Activated CD4-positive, alpha-beta T cell treated with anti-CD3 and anti-CD28 coated beads, Interleukin-2, amount 50 U/mL, for 48 hours (primary cell): ENCODE results near the gene PLB1.

Source experiments
- DNase-seq, 2 experiments: peaks; one replicate each; pipeline ENCODE4 v3.0.0-alpha.2; 2020

The PLB1 gene

GRCh38 chr2:28507796-28508764, 12.2 kb downstream of the PLB1 start:
- peak; percentile 23 to 26 for DNase-seq

- DNase-seq = no peak
Observed at GRCh38 chr2:28509361-28509760, 13.5 kb downstream of the PLB1 start.

DNA sequence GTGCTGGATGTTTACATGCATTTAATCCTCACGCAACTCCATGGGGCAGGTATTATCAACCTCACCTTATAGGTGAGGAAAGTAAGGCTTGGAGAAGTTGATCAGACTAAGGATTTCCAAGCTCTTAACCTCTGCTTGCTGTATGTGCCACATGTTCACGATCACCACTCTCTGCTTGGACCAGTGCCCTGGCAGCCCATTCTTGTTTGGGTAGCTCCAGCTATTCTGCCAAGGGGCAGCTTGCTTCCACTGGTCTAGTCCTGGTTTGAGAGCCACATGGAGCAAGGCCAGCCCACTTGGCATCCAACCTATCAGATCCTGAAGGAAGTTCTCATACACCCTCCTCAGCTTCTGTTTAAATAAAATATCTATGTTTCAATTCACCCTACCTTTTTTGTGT, 14.3 kb downstream of the PLB1 start:
- DNase-seq = no peak

DNA sequence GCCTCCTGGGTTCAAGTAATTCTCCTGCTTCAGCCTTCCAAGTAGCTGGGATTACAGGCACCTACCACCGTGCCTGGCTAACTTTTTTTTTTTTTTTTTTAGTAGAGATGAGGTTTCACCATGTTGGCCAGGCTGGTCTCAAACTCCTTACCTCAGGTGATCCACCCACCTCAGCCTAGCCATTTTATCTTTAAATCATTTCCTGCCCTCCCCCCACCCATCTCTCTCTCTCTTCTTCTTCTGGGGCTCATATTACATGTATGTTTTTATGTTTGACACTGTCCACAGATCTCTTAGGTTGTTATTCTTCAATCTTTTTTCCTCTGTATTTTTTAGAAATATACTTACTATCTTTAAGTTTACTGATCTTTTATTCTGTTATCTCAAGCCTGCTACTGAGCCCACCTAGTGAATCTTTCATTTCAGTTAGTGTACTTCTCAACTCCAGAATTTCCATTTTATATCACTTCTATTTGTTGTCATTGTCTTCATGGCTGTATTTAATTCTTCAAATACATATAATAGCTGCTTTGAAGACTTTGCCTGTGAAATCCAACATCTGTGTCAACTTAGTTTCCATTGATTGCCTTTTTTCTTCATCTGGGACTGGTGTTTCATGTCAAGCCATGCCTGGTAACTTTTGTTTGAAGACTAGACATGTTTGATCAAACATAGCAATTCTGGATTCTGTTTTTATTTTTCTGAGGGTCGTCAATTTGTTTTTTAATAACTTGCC, 16.2 kb downstream of the PLB1 start:
- DNase-seq = no peak

DNA sequence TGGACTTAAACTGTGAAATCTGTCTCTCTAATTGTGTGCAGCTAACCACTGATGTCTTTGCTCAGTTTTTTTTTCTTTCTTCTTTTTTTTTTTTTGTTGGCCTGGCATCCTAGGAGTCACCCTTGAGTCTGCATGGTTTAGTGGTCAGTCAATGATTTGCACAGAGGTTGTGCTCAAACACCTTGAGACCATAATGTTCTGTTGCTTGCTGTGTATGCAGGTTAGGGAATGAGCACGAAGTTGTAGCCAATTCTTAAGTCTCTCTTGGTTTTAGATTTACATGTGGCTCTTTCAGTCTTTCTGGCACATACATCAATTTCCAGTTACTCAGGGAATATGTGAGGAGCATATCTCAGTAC, 16.7 kb downstream of the PLB1 start:
- no peak for DNase-seq

DNA sequence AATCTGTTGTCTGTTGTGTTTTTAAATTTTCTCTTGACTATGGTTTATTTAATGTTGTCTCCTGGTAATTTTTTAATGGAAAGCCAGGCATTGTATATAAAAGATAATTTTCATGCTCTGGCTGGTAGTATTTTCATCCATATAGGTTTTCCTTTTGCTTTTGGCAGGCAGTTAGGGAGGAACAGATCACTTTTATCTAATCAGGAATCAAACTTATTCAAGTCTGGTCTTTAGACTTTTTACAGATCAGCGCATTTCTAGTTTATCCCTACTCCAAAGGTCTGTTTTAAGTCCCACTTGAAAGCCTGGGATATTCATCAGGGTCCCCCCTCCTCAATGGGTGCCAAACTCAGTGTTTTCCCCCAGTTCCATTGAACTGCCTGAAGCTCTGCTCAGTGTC, 17.2 kb downstream of the PLB1 start:
- no peak for DNase-seq

DNA sequence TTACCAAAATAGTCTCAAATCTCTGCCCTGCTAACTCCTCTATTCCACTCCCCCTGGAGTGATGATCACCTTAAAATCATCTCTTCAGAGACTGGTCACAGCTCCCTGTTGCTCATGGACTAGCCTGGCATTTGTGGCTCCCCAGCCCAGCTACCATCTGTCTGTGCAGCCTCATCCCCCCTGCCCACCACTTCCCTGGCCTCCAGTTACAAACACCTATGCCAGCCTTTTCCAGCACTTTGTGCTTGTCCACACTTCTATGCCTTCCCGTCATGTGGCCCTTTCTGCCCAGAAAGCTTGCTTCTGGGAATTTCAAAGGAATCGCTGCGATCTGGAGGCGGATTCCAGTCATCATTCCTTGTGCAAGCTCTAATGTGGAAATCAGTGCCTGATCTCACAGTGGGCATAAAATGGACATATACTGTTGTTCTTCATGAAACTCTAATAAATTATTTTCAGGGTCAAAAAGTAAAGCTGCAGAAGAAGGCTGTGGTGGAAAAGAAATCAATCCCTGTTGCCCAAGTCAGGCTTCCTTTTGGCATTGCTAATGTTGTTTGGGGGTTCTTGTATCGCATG, 19.4 kb downstream of the PLB1 start:
- no peak for DNase-seq

- DNase-seq = no peak
Observed at GRCh38 chr2:28516430-28516829, 20.6 kb downstream of the PLB1 start.

GRCh38 chr2:28516950-28517349, 21.1 kb downstream of the PLB1 start:
- DNase-seq = no peak

- DNase-seq = no peak
Observed at GRCh38 chr2:28521663-28522062, 25.8 kb downstream of the PLB1 start.

GRCh38 chr2:28522481-28522880, 26.6 kb downstream of the PLB1 start:
- DNase-seq = no peak

- DNase-seq = no peak
Observed at GRCh38 chr2:28523902-28524301, 28.0 kb downstream of the PLB1 start.

DNA sequence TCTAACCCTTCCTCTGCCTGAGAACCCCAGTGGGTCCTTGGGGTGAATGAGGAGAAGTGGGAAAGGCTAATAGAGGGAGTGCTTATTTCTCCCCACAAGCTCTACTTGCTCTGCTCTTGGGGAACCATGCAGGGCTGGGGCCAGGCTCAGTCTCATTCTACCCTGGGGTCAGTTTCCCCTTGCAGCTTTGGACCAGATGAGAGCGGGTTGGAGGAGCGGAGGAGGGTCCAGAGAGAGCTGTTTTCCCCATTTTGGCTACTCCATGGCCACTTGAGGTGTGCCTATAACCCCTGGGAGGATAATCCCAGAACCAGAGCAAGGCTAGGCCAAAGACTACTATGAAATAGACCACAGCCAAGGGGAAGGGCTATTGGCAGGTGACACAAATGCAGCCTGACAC, 29.6 kb downstream of the PLB1 start:
- DNase-seq = no peak

- no peak for DNase-seq
Observed at GRCh38 chr2:28526527-28527132, 30.8 kb downstream of the PLB1 start.

- no peak for DNase-seq
Observed at GRCh38 chr2:28527196-28527595, 31.3 kb downstream of the PLB1 start.

GRCh38 chr2:28528206-28528605, 32.3 kb downstream of the PLB1 start:
- no peak for DNase-seq

DNA sequence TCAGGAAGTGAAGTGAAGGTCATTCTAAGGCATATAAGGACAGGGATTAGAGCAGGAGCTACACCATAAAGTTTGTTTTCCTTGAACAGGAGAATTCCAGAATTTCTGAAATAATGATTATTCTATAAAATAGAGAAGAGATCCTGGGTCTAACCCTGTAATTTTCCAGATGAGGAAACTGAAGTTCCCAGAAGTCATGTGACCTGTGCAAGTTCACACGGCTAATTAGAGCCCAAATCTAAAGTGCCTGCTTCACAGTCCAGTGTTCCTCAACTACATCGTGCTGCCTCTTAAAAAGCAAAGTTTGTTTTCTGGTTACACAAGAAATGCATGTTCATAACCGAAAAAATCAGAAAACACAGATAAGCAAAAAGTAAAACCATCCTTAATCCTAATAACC, 34.9 kb downstream of the PLB1 start:
- no peak for DNase-seq

GRCh38 chr2:28532399-28532798, 36.5 kb downstream of the PLB1 start:
- no peak for DNase-seq

- DNase-seq = no peak
Observed at GRCh38 chr2:28533044-28533680, 37.3 kb downstream of the PLB1 start.

DNA sequence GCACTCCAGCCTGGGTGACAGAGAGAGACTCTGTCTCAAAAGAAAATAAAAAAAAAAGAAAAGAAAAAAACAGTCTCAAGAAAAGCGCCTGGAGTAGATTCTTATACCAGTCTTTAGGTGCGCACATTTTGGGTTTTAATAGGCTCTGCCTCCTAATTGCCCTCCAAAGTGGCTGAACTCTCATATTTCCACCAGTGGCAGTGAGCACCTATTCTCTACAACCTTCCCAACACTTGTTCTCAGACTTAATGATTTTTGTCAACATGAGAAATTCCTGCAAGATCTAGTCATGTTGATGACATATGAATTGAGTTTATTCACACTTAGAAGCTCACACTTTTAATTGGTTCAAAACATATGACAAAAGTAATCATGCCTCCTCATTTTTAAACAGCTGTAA, 39.0 kb downstream of the PLB1 start:
- no peak for DNase-seq

DNA sequence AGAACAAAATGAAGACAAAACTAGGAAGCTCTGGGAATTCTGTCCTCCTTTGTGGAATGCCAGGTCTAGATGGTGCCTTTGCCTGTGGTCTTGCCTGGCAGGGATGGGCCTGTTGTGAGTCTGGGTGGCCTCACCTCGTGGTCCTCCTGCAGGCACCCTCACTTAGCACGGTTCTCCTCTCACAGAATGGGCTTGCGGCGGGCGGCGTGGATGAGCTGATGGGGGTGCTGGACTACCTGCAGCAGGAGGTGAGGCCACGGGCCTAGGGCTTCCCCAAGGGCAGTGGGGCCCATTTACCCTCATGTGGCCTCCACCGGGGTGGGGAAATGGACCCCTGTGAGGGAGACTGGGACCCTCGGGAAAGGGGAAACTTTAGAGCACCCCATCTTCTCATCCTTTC, 42.3 kb downstream of the PLB1 start:
- DNase-seq = no peak

- no peak for DNase-seq
Observed at GRCh38 chr2:28538652-28539051, 42.8 kb downstream of the PLB1 start.

DNA sequence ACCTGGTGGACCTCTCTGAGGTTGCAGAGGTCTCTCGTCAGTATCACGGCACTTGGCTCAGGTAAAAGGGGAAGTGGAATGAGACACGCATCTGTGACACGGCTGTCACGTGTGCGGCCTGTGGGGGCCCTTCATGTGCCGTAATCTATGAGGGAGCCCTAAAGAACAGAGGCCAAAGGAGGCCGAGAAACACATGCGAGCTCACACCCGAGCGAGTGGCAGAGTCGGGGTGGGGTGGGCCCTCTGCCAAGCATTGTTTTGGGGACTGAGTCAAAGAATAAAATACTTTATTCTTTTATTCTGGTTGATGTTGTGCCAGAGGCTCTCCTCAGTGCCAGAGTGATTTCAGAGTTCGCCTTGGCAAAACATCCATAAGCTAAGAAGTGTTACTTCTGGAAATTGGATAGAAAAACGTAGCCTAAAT, 43.3 kb downstream of the PLB1 start:
- no peak for DNase-seq
